ENCODE measurements around the gene SH3BP4.

The SH3BP4 gene

GRCh38 chr2:234983011-234983726, 31.4 kb downstream of the SH3BP4 start:
- Histone ChIP-seq H3K27me3 (ENCODE audit: low read length) (no peaks in the 10 kb centered on the region), H4K20me1 (ENCODE audit: low read depth, low read length) (no peaks in the 10 kb centered on the region), H3K27ac (ENCODE audit: low read depth, low read length) (no peak overlapping the region), H3K9ac (ENCODE audit: low read length) (no peak overlapping the region), H3K79me2 (ENCODE audit: insufficient read depth, low read length) (no peaks in the 10 kb centered on the region), H3K4me3 (ENCODE audit: insufficient read depth, low read length, poor library complexity, severe bottlenecking) (no peak overlapping the region), H3K9me3 (ENCODE audit: insufficient read depth, low read length) (no peaks in the 10 kb centered on the region), H3K4me2 (ENCODE audit: low read depth, low read length, poor library complexity, severe bottlenecking) (no peak overlapping the region), H3K9me2 (replicated peaks; ENCODE audit: insufficient read depth, low read length) (no peaks in the 10 kb centered on the region), H3F3A (ENCODE audit: insufficient read depth) (no peaks in the 10 kb centered on the region), H3K36me3 (ENCODE audit: low read length) (no peaks in the 10 kb centered on the region), H2AFZ (ENCODE audit: low read depth, low read length, severe bottlenecking) (no peak overlapping the region)
- TF ChIP-seq EZH2phosphoT487 (conservative IDR thresholded peaks at IDR 0.05; ENCODE audit: low read length): no peak
- TF ChIP-seq CTCF (IDR thresholded peaks at IDR 0.05; ENCODE audit: insufficient read depth, low read length, poor library complexity, severe bottlenecking): no peak

- Histone ChIP-seq H3F3A (ENCODE audit: insufficient read depth) (no peaks in the 10 kb centered on the region), H3K4me2 (ENCODE audit: low read depth, low read length, poor library complexity, severe bottlenecking) (no peak overlapping the region), H3K27ac (ENCODE audit: low read depth, low read length) (no peak overlapping the region), H3K9ac (ENCODE audit: low read length) (no peak overlapping the region), H3K36me3 (ENCODE audit: low read length) (no peaks in the 10 kb centered on the region), H2AFZ (ENCODE audit: low read depth, low read length, severe bottlenecking) (no peak overlapping the region), H3K79me2 (ENCODE audit: insufficient read depth, low read length) (no peaks in the 10 kb centered on the region), H3K27me3 (ENCODE audit: low read length) (no peaks in the 10 kb centered on the region), H4K20me1 (ENCODE audit: low read depth, low read length) (no peaks in the 10 kb centered on the region), H3K4me3 (ENCODE audit: insufficient read depth, low read length, poor library complexity, severe bottlenecking) (no peak overlapping the region), H3K9me3 (ENCODE audit: insufficient read depth, low read length) (no peaks in the 10 kb centered on the region), H3K9me2 (replicated peaks; ENCODE audit: insufficient read depth, low read length) (no peaks in the 10 kb centered on the region)
- no peak for TF ChIP-seq EZH2phosphoT487 (conservative IDR thresholded peaks at IDR 0.05; ENCODE audit: low read length)
- TF ChIP-seq CTCF (IDR thresholded peaks at IDR 0.05; ENCODE audit: insufficient read depth, low read length, poor library complexity, severe bottlenecking): no peak
Measured at GRCh38 chr2:234985608-234986245, 33.9 kb downstream of the SH3BP4 start.

GRCh38 chr2:234986390-234986789, 34.6 kb downstream of the SH3BP4 start:
- Histone ChIP-seq H3K36me3 (ENCODE audit: low read length) (no peaks in the 10 kb centered on the region), H3K9ac (ENCODE audit: low read length) (no peak overlapping the region), H3K9me2 (replicated peaks; ENCODE audit: insufficient read depth, low read length) (no peaks in the 10 kb centered on the region), H3K27ac (ENCODE audit: low read depth, low read length) (no peak overlapping the region), H3K4me2 (ENCODE audit: low read depth, low read length, poor library complexity, severe bottlenecking) (no peak overlapping the region), H4K20me1 (ENCODE audit: low read depth, low read length) (no peaks in the 10 kb centered on the region), H3K4me3 (ENCODE audit: insufficient read depth, low read length, poor library complexity, severe bottlenecking) (no peak overlapping the region), H3F3A (ENCODE audit: insufficient read depth) (no peaks in the 10 kb centered on the region), H3K9me3 (ENCODE audit: insufficient read depth, low read length) (no peaks in the 10 kb centered on the region), H3K79me2 (ENCODE audit: insufficient read depth, low read length) (no peaks in the 10 kb centered on the region), H3K27me3 (ENCODE audit: low read length) (no peaks in the 10 kb centered on the region), H2AFZ (ENCODE audit: low read depth, low read length, severe bottlenecking) (no peak overlapping the region)
- TF ChIP-seq EZH2phosphoT487 (conservative IDR thresholded peaks at IDR 0.05; ENCODE audit: low read length): no peak
- no peak for TF ChIP-seq CTCF (IDR thresholded peaks at IDR 0.05; ENCODE audit: insufficient read depth, low read length, poor library complexity, severe bottlenecking)

Data from SU-DHL-6 (cell line).